Stimulated activated CD8-positive, alpha-beta memory T cell treated with anti-CD3 and anti-CD28 coated beads, Interleukin-15, amount 100 ng/mL, for 1 hour (primary cell): ENCODE results near the gene CALML3.

Source experiments
- DNase-seq: peaks from one replicate; pipeline ENCODE4 v3.0.0-alpha.2; 2020; ENCODE audit warnings: low read depth

The CALML3 gene

GRCh38 chr10:5506751-5507648 lies 17.8 kb upstream of the CALML3 start:
- DNase-seq = no peak

- DNase-seq = no peak
These were observed 17.1 kb upstream of the CALML3 start for GRCh38 chr10:5507649-5508131.

- no peak for DNase-seq
These were observed 16.6 kb upstream of the CALML3 start for GRCh38 chr10:5508161-5508604.

GRCh38 chr10:5508786-5509185 lies 16.0 kb upstream of the CALML3 start:
- no peak for DNase-seq

DNA sequence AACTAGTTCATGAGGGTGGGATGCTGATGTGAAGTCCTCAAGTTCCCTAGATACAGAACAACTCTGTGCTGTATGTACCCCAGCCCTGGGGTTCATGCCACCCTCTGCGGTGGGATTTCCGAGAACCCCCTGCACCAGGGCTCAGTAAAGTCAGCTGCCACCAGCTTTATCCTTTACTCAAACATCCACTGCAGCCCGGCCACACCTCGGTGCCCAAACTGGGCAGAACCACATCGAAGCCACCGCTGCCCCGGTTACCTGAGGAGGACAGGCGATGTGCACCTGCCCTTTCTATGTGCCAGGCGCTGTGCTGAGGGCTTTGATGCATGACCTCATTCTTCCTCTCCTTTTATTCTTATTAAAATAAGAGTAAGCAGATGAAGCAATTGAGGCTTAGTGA lies 15.5 kb upstream of the CALML3 start:
- DNase-seq = no peak

- no peak for DNase-seq
These were observed 15.1 kb upstream of the CALML3 start for GRCh38 chr10:5509691-5510090.

- no peak for DNase-seq
These were observed 14.3 kb upstream of the CALML3 start for GRCh38 chr10:5510281-5511072.

DNA sequence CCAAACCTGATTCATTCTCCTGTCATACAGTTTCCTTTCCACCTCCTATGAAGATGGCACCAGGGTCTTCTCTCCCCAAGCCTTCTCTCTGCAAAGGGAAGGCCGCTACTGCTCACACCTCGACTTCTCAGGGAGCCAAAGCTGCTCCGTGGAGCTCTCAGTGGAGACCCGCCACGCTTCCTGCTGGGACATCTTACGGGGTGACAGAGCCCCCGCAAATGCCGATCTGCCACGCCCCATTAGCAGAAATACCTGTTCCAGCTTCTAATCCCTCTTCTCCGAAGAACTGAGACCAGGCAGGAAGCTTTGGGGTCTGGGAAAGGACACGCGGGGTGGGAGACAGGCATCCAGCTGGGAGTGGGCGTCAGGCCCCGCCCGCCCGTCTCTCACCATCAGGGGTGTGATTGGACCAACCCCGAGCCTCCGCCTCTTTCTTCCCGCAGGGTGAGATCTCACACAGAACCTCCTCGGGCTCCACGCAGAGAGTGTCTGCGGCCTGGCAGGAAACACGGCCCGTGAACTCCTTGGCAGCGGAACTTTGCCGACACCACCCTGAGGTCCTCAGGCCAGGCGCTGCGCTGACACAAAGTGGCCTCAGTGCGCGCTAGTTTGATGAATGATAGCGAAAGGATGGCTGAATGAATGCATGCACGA lies 13.4 kb upstream of the CALML3 start:
- DNase-seq = no peak

- no peak for DNase-seq
These were observed 12.9 kb upstream of the CALML3 start for GRCh38 chr10:5511885-5512280.

- no peak for DNase-seq
These were observed 12.4 kb upstream of the CALML3 start for GRCh38 chr10:5512331-5512730.

DNA sequence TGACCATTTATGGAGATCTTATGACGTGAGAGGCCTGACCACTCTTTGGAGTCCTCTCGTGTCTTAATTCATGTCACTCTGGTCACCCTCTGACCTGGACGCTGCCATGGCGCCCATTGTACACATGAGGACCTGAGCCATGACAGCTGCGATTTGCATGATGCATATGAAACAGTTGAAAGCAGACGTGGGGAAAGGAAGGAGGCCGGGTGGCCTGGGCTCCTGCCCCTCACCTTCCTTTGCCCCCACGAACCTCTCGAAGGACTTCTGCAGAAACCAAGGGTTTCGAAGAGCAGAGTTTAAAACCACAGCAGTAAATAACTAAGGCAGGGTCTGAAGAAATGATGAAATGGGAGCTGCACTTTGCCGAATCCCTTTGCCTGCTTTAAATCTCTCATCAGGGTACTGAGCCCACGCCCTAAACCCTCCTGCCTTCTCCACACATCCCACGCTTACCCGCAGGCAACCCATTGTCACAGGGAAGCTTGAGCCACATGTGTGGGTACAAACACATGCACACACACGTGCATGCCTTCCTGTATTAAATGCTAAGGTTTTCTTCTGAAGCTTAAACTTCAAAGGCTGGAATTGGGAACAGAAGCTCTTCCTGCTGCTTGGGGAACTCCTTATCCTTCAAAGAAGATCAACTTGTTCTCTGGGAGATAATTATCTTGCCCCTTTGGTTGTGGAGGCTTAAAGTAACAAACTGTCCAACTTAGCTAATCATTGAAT lies 11.7 kb upstream of the CALML3 start:
- DNase-seq = no peak

DNA sequence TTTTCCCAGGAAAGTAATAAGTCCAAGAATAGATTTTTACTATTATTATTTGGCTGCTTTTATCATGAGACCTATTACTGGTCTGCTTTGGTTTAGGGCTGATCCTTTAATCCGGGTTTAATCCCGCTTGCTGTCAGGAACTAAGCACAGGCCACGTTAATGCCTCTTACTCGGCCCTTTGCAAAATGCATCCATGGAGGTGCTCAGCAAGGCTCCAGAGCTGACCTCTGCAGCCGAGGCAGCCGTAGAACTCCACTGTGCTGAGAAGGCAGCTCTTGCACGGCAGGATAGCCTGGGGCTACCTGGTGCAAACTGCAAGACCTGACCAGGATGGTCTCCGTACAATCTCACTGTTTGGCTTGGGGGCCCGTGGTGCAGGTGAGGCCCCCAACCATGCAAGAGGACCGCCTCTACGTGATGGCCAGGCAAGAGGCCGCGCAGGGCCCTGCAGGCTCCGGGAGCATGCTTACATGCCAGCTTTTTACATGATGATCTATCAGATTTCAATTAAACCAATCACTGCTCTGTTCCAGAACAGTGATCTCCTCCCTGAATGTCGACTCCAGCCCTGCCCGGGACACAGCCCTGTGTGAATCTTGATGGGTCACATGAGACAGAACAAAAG lies 10.4 kb upstream of the CALML3 start:
- no peak for DNase-seq

- DNase-seq = no peak
These were observed 8.6 kb upstream of the CALML3 start for GRCh38 chr10:5515948-5516761.

DNA sequence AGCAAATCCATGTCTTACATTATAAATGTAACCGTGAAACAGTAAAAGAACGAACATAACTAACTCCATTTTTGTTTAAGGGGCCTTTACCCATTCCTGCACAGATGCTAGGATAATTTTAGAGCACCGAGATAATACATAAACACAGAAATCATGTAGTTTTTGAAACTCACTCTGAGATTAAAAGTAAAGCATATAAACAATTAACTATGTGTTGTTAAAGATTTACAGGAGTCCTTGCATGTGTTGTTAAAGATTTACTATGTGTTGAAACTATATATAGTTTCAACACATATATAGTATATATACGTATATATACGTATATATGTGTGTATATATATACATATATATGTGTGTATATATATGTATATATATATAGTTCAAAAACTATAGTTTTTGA lies 7.2 kb upstream of the CALML3 start:
- DNase-seq = no peak

DNA sequence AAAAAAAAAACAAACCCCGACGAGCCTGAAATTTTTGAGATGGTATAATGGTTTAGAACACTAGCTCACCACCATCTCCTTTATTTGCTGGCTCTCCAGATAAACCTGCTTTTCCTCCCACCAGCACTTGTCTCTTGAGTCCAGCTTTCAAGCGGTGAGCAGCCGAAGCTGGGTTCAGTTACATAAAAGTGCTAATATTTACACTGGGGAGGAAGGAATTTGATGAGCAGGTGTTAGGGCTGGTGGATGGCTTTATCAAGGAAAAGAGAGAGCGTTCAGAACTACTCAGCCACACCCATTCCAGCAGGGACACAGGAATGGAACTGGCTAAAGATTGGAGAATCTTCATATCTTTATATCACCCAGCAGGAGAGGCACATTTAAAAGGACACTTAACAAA lies 6.6 kb upstream of the CALML3 start:
- DNase-seq = no peak

GRCh38 chr10:5519054-5519453 lies 5.7 kb upstream of the CALML3 start:
- DNase-seq = no peak

DNA sequence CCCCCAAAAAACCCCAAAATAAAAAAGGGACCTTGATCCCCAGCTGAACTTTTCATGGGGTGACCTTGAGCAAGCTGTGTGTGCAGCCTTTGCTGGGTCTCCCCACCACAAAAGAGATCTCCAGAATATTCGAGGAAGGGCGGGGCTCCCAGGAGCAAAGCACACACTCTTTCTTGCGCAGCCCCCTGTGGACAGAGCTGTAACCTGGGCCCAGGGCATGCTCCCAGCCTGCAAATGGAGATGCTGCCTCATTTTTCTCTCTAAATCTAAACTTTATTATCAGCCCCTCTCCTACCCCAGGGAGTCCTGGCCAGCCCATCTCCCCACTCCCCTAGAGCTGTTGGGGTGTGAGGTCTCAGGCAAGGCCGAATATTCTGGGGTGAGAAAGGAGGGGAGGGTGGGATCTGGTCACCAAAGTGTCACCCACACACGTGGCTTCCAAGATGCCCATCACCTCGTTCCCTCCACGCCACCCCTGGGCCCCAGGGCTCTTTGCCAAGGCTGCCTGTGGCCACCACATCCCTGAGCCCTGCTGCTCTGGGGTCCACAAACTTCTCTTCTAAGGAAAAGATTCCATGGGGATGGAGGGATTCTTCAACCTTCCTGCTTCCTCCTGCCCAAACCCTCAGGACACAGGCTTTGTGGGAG lies 1.7 kb upstream of the CALML3 start:
- DNase-seq = no peak

GRCh38 chr10:5523796-5524574 lies 776 bp upstream of the CALML3 start:
- DNase-seq = no peak
